H1 (cell line): Measurements from ENCODE around the gene EPHB3. TPM values are rescaled to one million over a fixed set of nuclear protein-coding genes. Genes with fewer than 3 reads are reported as not detected.

ENCODE experiments used
- CTCF ChIA-PET: fragments of 300-600 bp; sonication (Branson Sonifier 250); formaldehyde crosslinking; loops from one replicate; lab custom pipeline; 2021; ENCODE audit not compliant: partially characterized antibody; lab: Charles Lee
- POLR2A ChIA-PET: fragments of 300-600 bp; sonication (Branson Sonifier 250); formaldehyde crosslinking; loops from one replicate; lab custom pipeline; 2021; ENCODE audit warnings: inconsistent platforms; ENCODE audit not compliant: partially characterized antibody; lab: Charles Lee
- DNase-seq, 2 experiments: peaks; one replicate each; pipeline versions ENCODE4 v3.0.0 to v3.0.0-alpha.2; 2010 to 2022; ENCODE audit warnings: low spot score in 2 of 2, low read depth in 1 of 2, mixed read lengths in 1 of 2
- FAIRE-seq: peaks from 2 replicates; lab custom pipeline; 2011; peaks lifted over from hg19 to GRCh38; lab: Jason Lieb, UNC
- H2AFZ ChIP-seq: 2 replicates; pipeline ENCODE4 v1.8.1; 2012; ENCODE audit warnings: low read length, inconsistent platforms
- H2AK5ac ChIP-seq: 2 replicates; pipeline ENCODE4 v1.6.1; 2013; ENCODE audit warnings: low read depth, low read length
- H2BK120ac ChIP-seq: replicated peaks from 2 replicates; pipeline ENCODE3; 2013; ENCODE audit warnings: low read depth, low read length, inconsistent platforms
- H2BK12ac ChIP-seq: 2 replicates; pipeline ENCODE4 v1.6.1; 2013; ENCODE audit warnings: low read depth, low read length
- H2BK15ac ChIP-seq: 2 replicates; pipeline ENCODE4 v1.6.1; 2013; ENCODE audit warnings: low read length
- H2BK20ac ChIP-seq: 2 replicates; pipeline ENCODE4 v1.6.1; 2013; ENCODE audit warnings: low read length
- H2BK5ac ChIP-seq: 2 replicates; pipeline ENCODE4 v1.6.1; 2013; ENCODE audit warnings: low read depth, low read length
- H3K14ac ChIP-seq: 2 replicates; pipeline ENCODE4 v1.6.1; 2013; ENCODE audit warnings: inconsistent platforms; ENCODE audit not compliant: insufficient read length
- H3K18ac ChIP-seq: 2 replicates; pipeline ENCODE4 v1.6.1; 2013; ENCODE audit warnings: low read length; ENCODE audit errors: extremely low read depth
- H3K23ac ChIP-seq: 2 replicates; pipeline ENCODE4 v1.6.1; 2013; ENCODE audit warnings: inconsistent platforms; ENCODE audit not compliant: insufficient read length
- H3K23me2 ChIP-seq: 2 replicates; pipeline ENCODE4 v1.6.1; 2013; ENCODE audit warnings: low read depth, low read length
- H3K27ac ChIP-seq: 2 replicates; pipeline ENCODE4 v1.6.1; 2011; ENCODE audit warnings: low read depth, low read length, inconsistent platforms
- H3K27me3 ChIP-seq, 4 experiments: replicated peaks in 1 of 4; 1 replicate in 1 of 4; 2 replicates in 3 of 4; pipeline versions ENCODE4 v1.6.1 to v1.8.1; 2011 to 2013; ENCODE audit warnings: low read length in 3 of 4, mild to moderate bottlenecking in 3 of 4, inconsistent platforms in 2 of 4, mixed read lengths in 2 of 4, moderate library complexity in 1 of 4; ENCODE audit not compliant: control insufficient read depth in 3 of 4, insufficient read depth in 3 of 4; ENCODE audit errors: extremely low read depth in 1 of 4
- H3K36me3 ChIP-seq, 4 experiments: 2 replicates each; pipeline versions ENCODE4 v1.6.1 to v1.8.1; 2011 to 2013; ENCODE audit warnings: mild to moderate bottlenecking in 4 of 4, low read length in 3 of 4, moderate library complexity in 2 of 4, control low read depth in 1 of 4, inconsistent platforms in 1 of 4; ENCODE audit not compliant: insufficient read depth in 4 of 4, control insufficient read depth in 2 of 4
- H3K4ac ChIP-seq: replicated peaks from 2 replicates; pipeline ENCODE3; 2013; ENCODE audit warnings: low read length, low read depth, mixed read lengths, inconsistent platforms; ENCODE audit not compliant: insufficient read length
- H3K4me1 ChIP-seq, 4 experiments: replicated peaks in 1 of 4; 1 replicate in 1 of 4; 2 replicates in 3 of 4; pipeline versions ENCODE4 v1.6.1 to v1.8.1; 2011 to 2013; ENCODE audit warnings: low read length in 3 of 4, inconsistent platforms in 2 of 4, mixed read lengths in 1 of 4; ENCODE audit not compliant: insufficient read depth in 4 of 4, control insufficient read depth in 3 of 4
- H3K4me2 ChIP-seq, 2 experiments: 2 replicates each; pipeline versions ENCODE4 v1.6.1 to v1.8.1; 2011 to 2013; ENCODE audit warnings: low read depth in 2 of 2, low read length in 2 of 2, control low read depth in 1 of 2, inconsistent platforms in 1 of 2, mild to moderate bottlenecking in 1 of 2; ENCODE audit not compliant: insufficient read depth in 1 of 2
- H3K4me3 ChIP-seq, 4 experiments: fragments of 200-600, 300-600 bp in 1 of 4; sonication (generic), shearing (Covaris generic), sonication (Bioruptor Twin) in 1 of 4; 2 replicates each; pipeline versions ENCODE4 v1.5.1 to v1.8.1; 2011 to 2016; ENCODE audit warnings: low read length in 4 of 4, low read depth in 3 of 4, control low read depth in 2 of 4, inconsistent platforms in 2 of 4, mild to moderate bottlenecking in 2 of 4, mixed read lengths in 1 of 4, moderate library complexity in 1 of 4; ENCODE audit not compliant: insufficient read depth in 2 of 4; ENCODE audit errors: extremely low read depth in 1 of 4
- H3K56ac ChIP-seq: replicated peaks from 2 replicates; pipeline ENCODE3; 2013; ENCODE audit warnings: low read depth, mild to moderate bottlenecking, mixed read lengths, low read length, inconsistent platforms; ENCODE audit not compliant: insufficient read length
- H3K79me1 ChIP-seq: 2 replicates; pipeline ENCODE4 v1.6.1; 2013; ENCODE audit warnings: low read depth, low read length, control low read depth
- H3K79me2 ChIP-seq, 2 experiments: 2 replicates each; pipeline versions ENCODE4 v1.6.1 to v1.8.1; 2012 to 2013; ENCODE audit warnings: low read length in 2 of 2, mild to moderate bottlenecking in 2 of 2, inconsistent platforms in 1 of 2; ENCODE audit not compliant: insufficient read depth in 2 of 2, control insufficient read depth in 1 of 2
- H3K9ac ChIP-seq, 4 experiments: replicated peaks in 1 of 4; 1 replicate in 1 of 4; 2 replicates in 3 of 4; pipeline versions ENCODE4 v1.6.1 to v1.8.1; 2011 to 2013; ENCODE audit warnings: low read depth in 3 of 4, low read length in 3 of 4, control low read depth in 2 of 4, mild to moderate bottlenecking in 2 of 4, moderate library complexity in 2 of 4, inconsistent platforms in 1 of 4; ENCODE audit errors: extremely low read depth in 1 of 4
- H3K9me3 ChIP-seq, 2 experiments: 2 replicates each; pipeline versions ENCODE4 v1.6.1 to v1.8.1; 2012 to 2013; ENCODE audit warnings: mild to moderate bottlenecking in 2 of 2, moderate library complexity in 2 of 2, control low read depth in 1 of 2, inconsistent platforms in 1 of 2, low read depth in 1 of 2, low read length in 1 of 2, mixed read lengths in 1 of 2; ENCODE audit not compliant: insufficient read depth in 2 of 2
- H4K20me1 ChIP-seq, 2 experiments: replicated peaks in 1 of 2; 2 replicates each; pipeline versions ENCODE3 to v1.8.1; 2011 to 2013; ENCODE audit warnings: inconsistent platforms in 2 of 2, low read length in 2 of 2, mild to moderate bottlenecking in 1 of 2; ENCODE audit not compliant: insufficient read depth in 2 of 2, control insufficient read depth in 1 of 2
- H4K5ac ChIP-seq: 2 replicates; pipeline ENCODE4 v1.6.1; 2013; ENCODE audit warnings: low read length, low read depth, mixed read lengths, inconsistent platforms; ENCODE audit not compliant: insufficient read length
- H4K8ac ChIP-seq: 2 replicates; pipeline ENCODE4 v1.8.0; 2013; ENCODE audit warnings: mild to moderate bottlenecking, moderate library complexity, low read length, inconsistent platforms; ENCODE audit not compliant: insufficient read depth; ENCODE audit errors: extremely low read depth
- H4K91ac ChIP-seq: replicated peaks from 2 replicates; pipeline ENCODE3; 2013; ENCODE audit warnings: low read length, mixed read lengths, inconsistent platforms; ENCODE audit not compliant: insufficient read length
- CHD2 ChIP-seq: IDR thresholded peaks from 2 replicates; pipeline ENCODE4 v1.6.1; 2012; ENCODE audit warnings: low read length, improper control_type of control experiment
- EZH2 ChIP-seq: fragments of 200-600 bp; sonication (generic); IDR thresholded peaks from 2 replicates; pipeline ENCODE4 v1.7.1; 2012; ENCODE audit warnings: low read depth, mild to moderate bottlenecking, moderate library complexity, low read length, inconsistent platforms; ENCODE audit not compliant: severe bottlenecking
- JUN ChIP-seq: IDR thresholded peaks from 2 replicates; pipeline ENCODE4 v1.6.1; 2011; ENCODE audit warnings: low read depth, mild to moderate bottlenecking, improper control_type of control experiment, low read length
- KDM1A ChIP-seq: fragments of 200-600, 300-600 bp; sonication (generic); IDR thresholded peaks from 2 replicates; pipeline ENCODE4 v1.7.1; 2016; ENCODE audit warnings: mild to moderate bottlenecking, low read length, borderline replicate concordance
- POLR2AphosphoS5 ChIP-seq: IDR thresholded peaks from 2 replicates; pipeline ENCODE4 v1.6.1; 2011; ENCODE audit warnings: low read depth, low read length
- RXRA ChIP-seq: IDR thresholded peaks from 2 replicates; pipeline ENCODE4 v1.6.1; 2011; ENCODE audit warnings: low read depth, mild to moderate bottlenecking, low read length, moderate library complexity; ENCODE audit not compliant: insufficient read depth
- SP2 ChIP-seq: IDR thresholded peaks from 2 replicates; pipeline ENCODE4 v1.6.1; 2012; ENCODE audit warnings: mild to moderate bottlenecking, low read length, inconsistent platforms
- TAF1 ChIP-seq: IDR thresholded peaks from 2 replicates; pipeline ENCODE4 v1.6.1; 2011; ENCODE audit warnings: mild to moderate bottlenecking, low read depth, low read length
- TAF7 ChIP-seq: optimal IDR thresholded peaks from 2 replicates; pipeline ENCODE3; 2011; ENCODE audit warnings: low read depth, mild to moderate bottlenecking, inconsistent platforms, low read length, moderate library complexity, borderline replicate concordance
- TBP ChIP-seq: IDR thresholded peaks from 2 replicates; pipeline ENCODE4 v1.6.1; 2011; ENCODE audit warnings: low read depth, low read length, improper control_type of control experiment
- YY1 ChIP-seq: IDR thresholded peaks from 2 replicates; pipeline ENCODE4 v1.6.1; 2011; ENCODE audit warnings: low read depth, mild to moderate bottlenecking, low read length
- whole genome bisulfite sequencing, 2 experiments: shearing (Covaris generic) in 1 of 2; methylation state at CpG; one replicate each; pipeline versions ENCODE4 v1.1.6 to v1.1.7; 2013 to 2015; ENCODE audit warnings: low lambda C conversion rate in 2 of 2, mixed read lengths in 2 of 2, inconsistent platforms in 1 of 2, low coverage in 1 of 2, missing lambda C conversion rate in 1 of 2; ENCODE audit not compliant: insufficient replicate concordance in 2 of 2, insufficient coverage in 1 of 2, insufficient read length in 1 of 2; ENCODE audit errors: extremely low coverage in 1 of 2, missing lambda C conversion rate in 1 of 2; 5-methylcytosine and 5-hydroxymethylcytosine counted together
- polyA plus RNA-seq, 7 experiments: library from polyadenylated mRNA; depleted of rRNA in 3 of 7; stranded (reverse) in 5 of 7; unstranded in 2 of 7; fragments of >200 nt in 5 of 7; fragments of 200-250 nt in 2 of 7; gene quantifications; 1 replicate in 5 of 7; 2 replicates in 1 of 7; 4 replicates in 1 of 7; pipeline versions ENCODE4 v1.2.1 to v1.2.3, GENCODE V29; 2011 to 2013; ENCODE audit warnings: missing spikeins in 2 of 7, mixed read lengths in 2 of 7
- total RNA-seq: library from RNA; stranded (reverse); fragmentation: NEBNext Ultra II Directional; extraction: Animal tissue kit (Norgen Biotek cat#: 25700); gene quantifications from 2 replicates; pipeline ENCODE4 v1.2.1, GENCODE V29; 2021
- TF ChIP-seq, protein P1 (sequence below): IDR thresholded peaks from 2 replicates; pipeline ENCODE4 v1.6.1; 2012; ENCODE audit warnings: low read length, inconsistent platforms

Gene EPHB3
- total and polyA plus RNA-seq, 2 of the 8 experiments (the other 6 are each of a cell fraction or from before 2014, with no cell fraction given) = 0.41 to 0.91 TPM

DNA sequence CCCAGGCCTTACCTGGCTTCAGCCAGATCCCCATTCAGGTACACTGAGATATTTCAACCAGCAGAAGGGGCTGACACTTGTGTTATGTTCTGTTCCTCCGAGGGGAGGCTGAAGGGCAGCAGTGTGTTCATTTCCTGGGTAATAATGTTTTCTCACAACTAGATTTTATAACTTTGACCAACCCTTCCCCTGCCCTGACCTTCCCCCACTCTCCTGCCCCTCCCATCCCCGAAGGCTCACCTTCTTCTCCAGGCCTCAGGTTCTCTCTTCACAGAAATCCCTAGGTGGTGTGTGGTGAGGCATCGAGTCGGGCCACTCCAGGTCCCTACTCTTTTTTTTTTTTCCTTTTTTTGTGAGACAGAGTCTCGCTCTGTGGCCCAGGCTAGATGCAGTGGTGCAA lies 34.6 kb downstream of the EPHB3 start:
- DNase-seq = no peak
- 0 out of 2 replicates have a peak overlapping the region, but pooled peaks have one; percentile 11 for H4K8ac ChIP-seq
- POLR2A ChIA-PET = interaction anchor here (1.9 kb wide), 1 partner anchor 13 kb away, joined by 7 read pairs; no protein-coding TSS in a partner anchor
- H3K36me3 ChIP-seq = no peaks in the 10 kb centered on the region
- H3K4ac ChIP-seq = peak overlapping the region; percentile 57
- WGBS, 2 experiments = 82% methylated on average over 5 of the region's 5 CpGs; no CpG with 5 or more reads in 1 of the 2 experiments
- H2AK5ac ChIP-seq = no peak overlapping the region; the same call in 1 of the 2 replicates
- H4K91ac ChIP-seq = no peak overlapping the region
- no peaks in the 10 kb centered on the region for H3K9me3 ChIP-seq
- H3K4me3 ChIP-seq = no peak overlapping the region
- H3K79me2 ChIP-seq = no peaks in the 10 kb centered on the region
- H2BK12ac ChIP-seq = peak overlapping the region; percentile 88; the same call in 1 of the 2 replicates
- no peak overlapping the region for H2AFZ ChIP-seq
- no peak overlapping the region for H3K27ac ChIP-seq
- H3K56ac ChIP-seq = no peak overlapping the region
- H4K5ac ChIP-seq = no peak overlapping the region
- CTCF ChIA-PET = interaction anchor here (1.0 kb wide), 1 partner anchor 37 kb away, joined by 3 read pairs; no protein-coding TSS in a partner anchor
- no peaks in the 10 kb centered on the region for H3K23me2 ChIP-seq
- H2BK20ac ChIP-seq = no peak overlapping the region
- FAIRE-seq = no peak
- no peak overlapping the region for H2BK15ac ChIP-seq
- peaks cover 12 to 42% (median 38%) of the 10 kb centered on the region in 4 experiments for H3K27me3 ChIP-seq
- no peak overlapping the region for H2BK120ac ChIP-seq
- TF ChIP-seq, protein P1, sequence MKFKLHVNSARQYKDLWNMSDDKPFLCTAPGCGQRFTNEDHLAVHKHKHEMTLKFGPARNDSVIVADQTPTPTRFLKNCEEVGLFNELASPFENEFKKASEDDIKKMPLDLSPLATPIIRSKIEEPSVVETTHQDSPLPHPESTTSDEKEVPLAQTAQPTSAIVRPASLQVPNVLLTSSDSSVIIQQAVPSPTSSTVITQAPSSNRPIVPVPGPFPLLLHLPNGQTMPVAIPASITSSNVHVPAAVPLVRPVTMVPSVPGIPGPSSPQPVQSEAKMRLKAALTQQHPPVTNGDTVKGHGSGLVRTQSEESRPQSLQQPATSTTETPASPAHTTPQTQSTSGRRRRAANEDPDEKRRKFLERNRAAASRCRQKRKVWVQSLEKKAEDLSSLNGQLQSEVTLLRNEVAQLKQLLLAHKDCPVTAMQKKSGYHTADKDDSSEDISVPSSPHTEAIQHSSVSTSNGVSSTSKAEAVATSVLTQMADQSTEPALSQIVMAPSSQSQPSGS = no peak
- TF ChIP-seq EZH2 (no peak), TBP (no peak), POLR2AphosphoS5 (no peak), TAF1 (no peak), SP2 (no peak), TAF7 (no peak), JUN (no peak), RXRA (no peak), YY1 (no peak), CHD2 (no peak), KDM1A (no peak)
- H4K20me1 ChIP-seq = peaks cover 2 to 4% of the 10 kb centered on the region in 2 experiments
- no peaks in the 10 kb centered on the region for H3K79me1 ChIP-seq
- H2BK5ac ChIP-seq = 0 out of 2 replicates have a peak overlapping the region, but pooled peaks have one; percentile 29
- H3K18ac ChIP-seq = no peak overlapping the region
- H3K4me1 ChIP-seq = peaks cover 4 to 40% (median 15%) of the 10 kb centered on the region in 4 experiments
- H3K4me2 ChIP-seq = no peak overlapping the region
- H3K14ac ChIP-seq = no peak overlapping the region
- H3K9ac ChIP-seq = no peak overlapping the region
- H3K23ac ChIP-seq = no peak overlapping the region
